Purkinje cell (primary cell): ENCODE measurements around the gene BCOR. TPM values are rescaled to one million over a fixed set of nuclear protein-coding genes. Genes with fewer than 3 reads are reported as not detected.

ENCODE experiments used
- polyA plus RNA-seq: library from polyadenylated mRNA; unstranded; fragments of >200 nt; fragmentation: Nextera tagmentation; gene quantifications from 2 replicates; pipeline ENCODE4 v1.2.1, GENCODE V29; 2014

Gene BCOR
- 2.7 and 3.0 TPM in 2 replicates for polyA plus RNA-seq

GRCh38 chrX:40097504-40098263, at the start of gene BCOR:
BCOR (minus strand) TSS chrX:40097958; CDS start chrX:40077929, 20,029 bp downstream.

